Activated T-cell treated with anti-CD3 and anti-CD28 coated beads for 1 hour (primary cell): Measurements from ENCODE around the gene ITGA11.

Experiments
- DNase-seq: peaks from one replicate; pipeline ENCODE4 v3.0.0-alpha.2; 2020; ENCODE audit warnings: low read depth

The ITGA11 gene

DNA sequence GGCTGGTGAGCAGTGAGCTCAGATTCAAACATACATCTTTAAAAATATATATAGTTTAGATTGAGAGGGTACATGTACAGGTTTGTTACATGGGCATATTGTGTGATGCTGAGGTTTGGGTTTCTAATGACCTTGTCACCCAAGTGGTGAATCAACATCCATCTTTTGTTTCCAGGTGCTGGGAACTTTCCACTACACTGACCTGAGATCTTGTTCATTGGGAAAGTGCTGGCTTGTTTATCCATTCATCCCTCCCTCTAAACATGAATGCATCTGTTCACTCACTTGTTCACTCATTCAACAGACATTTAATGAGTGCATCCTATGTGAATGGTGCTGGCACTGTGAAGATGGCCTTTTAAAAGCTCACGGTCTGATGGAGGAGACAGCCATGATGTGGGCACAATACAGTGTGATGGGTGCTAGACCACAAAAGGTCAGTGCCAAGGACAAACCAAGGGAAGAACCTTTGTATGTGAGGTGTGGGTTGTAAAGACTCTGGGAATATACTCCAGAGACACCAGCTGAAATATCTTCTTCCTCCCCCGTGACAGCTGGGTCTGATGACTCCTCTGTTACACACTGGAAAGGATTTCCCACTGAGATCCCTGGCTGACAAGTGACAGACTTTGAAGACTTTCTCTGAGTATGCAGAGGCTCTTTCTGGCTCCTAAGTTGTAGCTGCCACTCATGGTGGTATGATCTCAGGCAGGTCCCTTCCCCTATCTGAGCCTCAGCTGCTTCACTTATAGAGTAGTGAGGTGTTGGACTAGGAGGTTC is 16.2 kb upstream of the ITGA11 start:
- no peak for DNase-seq

DNA sequence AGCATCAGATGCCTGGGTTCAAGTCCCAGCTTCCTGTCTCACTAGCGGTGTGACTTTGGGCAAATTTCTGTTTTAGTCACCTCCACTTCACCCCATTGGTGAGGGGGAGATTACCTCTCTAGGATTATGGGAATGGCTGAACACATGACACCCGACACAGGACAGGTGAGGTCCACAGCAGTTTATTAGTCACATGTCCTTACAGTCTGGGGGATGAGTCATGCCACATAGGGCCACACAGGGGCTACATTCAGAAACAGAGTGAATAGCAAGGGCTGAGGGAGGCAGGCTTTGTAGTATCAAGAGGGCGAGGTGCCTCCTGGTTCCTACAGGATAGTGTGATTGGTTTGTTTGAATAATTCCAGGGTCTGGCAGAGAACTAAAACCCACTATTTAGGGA is 15.2 kb upstream of the ITGA11 start:
- DNase-seq = no peak

DNA sequence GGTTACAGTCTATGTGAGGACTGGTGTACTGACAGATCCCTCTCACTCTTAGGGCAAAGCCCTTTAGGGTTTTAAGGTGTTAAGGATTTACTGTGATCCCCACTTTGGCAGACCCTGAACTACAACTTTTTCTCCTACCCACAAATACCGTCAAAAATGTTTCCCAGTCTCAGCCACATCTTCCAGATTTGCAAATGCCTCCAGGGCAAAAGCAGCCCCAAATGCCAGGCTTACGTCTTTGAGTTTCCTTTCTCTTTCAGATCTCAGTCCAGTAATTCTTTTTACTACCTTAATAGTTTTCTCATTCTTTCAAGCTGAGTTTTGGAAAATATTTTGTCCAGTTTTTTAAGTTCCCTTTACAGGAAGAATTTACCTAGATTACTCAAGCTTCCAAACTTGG is 13.4 kb upstream of the ITGA11 start:
- no peak for DNase-seq

DNA sequence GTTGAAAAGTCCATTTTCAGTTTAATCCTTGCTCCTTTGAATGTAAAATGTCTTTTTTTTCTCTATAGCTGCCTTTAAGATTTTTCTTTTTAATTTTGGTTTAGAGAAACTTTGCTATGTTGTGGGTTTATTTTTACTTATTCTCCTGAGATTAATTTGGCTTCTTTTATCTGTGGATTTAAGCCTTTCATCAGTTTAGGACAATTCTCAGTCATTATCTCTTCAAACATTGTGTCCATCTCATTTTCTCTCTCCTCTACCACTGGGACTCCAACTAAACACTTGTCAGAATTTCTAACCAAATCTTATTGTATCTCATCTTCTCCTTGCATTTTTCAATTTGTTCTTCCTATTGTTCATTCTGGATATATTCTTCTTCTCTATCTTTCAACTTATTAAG is 12.4 kb upstream of the ITGA11 start:
- DNase-seq = no peak

DNA sequence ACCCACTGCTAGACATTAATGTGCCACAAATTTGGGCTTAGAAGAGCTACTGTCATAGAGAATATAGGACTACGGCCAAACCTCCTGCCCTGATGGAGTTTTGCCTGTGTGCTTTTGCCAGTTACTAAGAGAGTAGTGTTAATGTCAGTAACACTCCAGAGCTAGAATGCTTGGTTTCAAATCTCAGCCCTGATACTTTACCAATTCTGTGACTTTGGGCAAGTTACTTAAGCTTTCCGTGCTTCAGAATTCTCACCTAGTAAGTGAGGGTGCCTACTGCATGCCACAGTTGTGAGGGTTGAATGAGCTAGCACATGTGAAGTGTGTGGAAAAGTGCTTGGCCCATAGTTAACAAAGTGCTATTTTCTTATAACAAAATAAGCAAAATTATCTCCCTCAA is 10.9 kb upstream of the ITGA11 start:
- no peak for DNase-seq

DNA sequence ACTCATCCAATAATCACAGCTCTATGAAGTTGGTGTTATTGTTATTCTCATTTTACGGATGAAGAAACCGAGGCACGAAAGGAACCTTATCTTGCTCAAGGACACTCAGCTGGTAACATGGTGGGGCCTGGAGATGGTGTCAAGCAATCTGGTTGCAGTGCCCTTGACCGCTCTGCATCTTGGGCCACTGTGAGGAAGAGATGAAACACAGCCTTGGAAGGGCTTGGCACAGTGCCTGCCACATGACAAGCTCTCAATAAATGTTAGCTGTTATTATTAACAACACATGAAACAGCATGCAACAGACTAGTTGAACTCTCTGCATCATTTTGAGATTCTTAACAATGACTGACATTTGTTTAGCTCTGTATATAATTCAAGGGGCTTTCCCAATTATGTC is 10.1 kb upstream of the ITGA11 start:
- no peak for DNase-seq

DNA sequence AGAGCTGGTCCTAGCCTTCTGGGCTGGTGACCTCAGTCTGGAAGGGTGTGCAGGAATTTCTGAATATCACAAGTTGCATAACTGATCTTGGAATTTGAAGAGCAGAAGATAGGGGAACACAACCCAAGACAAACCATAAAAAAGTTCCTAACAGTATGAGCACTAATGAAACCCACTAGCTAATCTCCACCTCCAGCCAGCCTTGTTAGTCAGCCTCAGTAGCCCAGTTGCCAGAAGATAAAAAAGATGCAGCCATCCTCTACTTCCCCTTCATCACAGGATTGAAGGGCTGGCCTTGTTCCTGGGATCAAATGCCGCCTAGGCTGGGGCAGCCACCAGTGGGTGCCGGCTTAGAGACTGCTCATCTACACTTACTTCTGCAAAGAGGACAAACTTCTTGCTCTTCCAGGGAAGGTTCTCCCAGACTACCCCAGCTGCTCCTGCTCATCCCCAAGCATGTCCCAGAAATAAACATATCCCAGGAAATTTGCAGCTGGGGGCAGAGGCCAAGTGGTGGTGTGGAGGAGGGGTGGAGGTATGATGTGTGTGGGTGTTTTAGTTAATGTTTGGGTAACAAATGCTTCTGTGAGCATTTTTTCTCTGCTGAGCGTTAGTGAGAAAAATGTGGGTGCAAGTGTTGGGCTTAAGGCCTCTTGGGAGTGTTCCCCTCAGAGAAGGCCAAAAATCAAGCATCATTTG is 9.2 kb upstream of the ITGA11 start:
- no peak for DNase-seq

DNA sequence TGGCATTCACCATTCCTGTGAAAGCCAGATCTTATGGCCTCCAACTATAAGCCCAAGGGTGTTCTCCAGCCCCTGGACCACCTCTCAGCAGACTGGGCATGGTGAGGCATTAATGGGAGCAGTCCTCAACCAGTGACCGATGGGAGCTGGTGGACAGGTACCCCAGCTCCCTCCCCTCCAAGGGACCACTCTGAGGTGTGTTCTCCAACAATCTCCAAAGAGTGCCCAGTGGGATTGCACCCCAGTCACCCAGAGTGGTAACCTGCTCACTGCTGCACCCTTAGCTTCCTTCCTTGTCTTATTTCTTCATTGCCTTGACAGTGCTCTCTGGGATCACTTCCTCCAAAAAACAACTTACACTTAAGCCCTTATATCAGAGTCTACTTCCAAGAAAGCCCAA is 8.2 kb upstream of the ITGA11 start:
- DNase-seq = no peak

DNA sequence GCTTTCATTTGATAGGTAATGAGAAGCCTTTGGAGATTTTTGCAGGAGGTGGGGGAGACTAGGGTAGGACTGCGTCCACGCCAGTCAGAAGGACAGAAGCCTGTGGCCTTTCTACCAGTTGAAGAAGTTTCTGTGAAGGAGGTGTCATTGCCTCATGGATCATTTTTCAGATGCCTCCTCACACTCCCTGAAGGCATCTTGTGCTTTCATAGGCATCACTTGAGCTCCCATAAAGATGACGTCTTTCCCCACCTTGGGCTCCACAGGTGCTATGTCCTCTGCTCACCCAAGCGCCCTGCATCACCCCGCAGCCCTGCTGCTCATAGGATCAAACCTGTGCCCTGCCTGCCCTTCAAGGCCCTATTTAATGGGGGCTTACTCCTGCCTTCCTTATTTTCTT is 7.5 kb upstream of the ITGA11 start:
- no peak for DNase-seq

DNA sequence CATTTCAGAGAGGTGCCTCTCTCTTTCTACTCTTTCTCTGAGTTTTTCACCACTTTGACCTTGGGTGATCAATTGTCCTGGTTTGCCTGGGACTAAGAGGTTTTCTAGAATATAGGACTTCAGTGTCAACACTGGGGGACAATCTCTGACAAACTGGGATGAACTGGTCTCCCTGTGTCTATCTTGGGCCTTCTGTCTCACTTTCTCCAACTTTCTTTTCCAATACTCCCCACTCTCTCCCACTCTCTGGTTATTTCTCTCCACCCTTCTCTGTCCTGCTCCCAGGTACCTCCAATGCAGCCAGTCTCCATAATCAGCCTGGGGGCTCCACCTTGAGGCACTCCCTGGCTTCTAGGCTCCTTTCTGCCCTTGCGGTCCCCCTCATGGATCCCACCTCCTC is 4.7 kb upstream of the ITGA11 start:
- DNase-seq = no peak

DNA sequence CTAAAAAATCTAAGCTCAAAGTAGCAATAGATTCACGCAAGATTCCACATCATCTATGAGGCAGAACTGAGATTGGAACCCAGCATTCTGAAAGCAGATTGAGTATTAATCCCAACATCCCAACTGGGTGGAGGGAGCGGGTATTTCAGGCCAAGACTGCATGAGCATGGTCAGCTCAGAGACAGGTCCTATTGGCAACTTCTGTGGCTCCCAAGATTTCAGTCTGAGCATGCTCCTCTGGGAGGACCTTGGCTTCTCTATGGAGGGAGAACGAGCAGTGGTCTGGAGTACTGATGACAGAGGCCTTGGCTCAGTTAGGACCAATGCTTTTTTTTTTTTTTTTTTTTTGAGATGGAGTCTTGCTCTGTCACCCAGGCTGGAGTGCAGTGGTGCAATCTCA is 4.0 kb upstream of the ITGA11 start:
- no peak for DNase-seq

DNA sequence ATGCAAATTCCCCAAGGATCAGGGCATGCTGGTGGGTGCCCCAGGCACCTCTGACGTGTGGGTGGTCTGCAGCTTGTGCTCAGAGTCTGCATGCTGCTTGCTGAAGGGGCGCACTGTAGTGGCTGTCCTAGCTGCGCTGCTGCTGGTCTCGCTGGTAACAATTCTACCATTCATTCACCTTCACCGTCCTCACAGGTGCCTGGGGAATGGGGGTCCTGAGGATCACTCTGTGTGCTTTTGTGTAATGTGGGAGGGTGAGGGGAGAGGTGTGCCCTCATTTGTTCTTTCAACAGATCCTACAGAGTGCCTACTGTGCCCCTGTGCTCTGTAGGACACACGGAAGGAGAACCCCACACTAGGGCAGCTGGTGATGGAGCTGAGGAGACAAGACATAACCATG is 2.1 kb upstream of the ITGA11 start:
- no peak for DNase-seq

DNA sequence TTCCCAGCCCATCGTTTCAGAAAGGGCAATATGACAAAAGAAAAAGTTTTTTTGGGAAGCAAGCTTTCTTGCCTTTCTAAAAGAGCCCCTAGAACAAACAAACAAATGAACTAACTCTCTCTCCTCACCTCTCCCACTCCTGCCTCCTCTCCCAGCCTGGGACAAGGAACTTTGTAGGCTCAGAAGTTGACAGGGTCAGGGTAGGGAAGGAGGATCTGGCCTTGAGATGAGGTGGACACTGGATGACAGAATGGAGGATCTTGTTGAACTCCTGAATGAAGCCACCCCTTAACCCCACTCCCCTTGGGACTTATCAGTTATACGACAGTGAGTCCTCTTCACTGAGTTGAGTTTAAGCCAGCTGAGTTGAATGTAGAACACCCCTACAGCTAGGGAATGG is 1.6 kb upstream of the ITGA11 start:
- DNase-seq = no peak

DNA sequence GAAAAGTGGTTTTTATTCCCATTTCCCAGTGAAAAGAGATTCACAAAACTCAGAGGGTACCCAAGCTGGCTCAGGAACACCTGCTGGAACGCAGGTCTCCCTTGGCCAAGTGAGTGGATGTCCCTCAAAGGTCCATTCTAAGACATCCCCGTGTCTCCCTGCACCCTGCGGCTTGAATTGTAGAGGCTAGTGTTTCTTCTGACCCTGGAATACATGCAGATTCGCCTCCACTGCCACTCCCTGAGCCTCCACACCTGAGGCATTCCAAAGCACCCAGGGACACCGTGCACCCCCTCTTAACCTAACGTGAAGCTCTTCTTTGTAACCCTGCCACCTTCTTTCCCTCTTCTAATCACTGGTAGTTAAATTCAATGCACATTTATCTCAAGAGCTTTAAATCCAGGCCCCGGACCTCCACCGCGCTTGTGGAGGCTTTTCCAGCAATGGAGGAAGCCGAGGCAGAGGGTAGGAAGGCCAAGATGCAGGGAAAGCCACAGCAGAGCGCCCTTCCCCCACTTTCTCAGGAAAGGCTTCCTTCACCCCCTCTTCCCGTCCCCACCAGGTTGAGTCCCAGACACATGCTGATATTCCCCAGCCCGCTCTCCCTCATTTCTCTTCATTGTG is 590 bp upstream of the ITGA11 start:
- no peak for DNase-seq

DNA sequence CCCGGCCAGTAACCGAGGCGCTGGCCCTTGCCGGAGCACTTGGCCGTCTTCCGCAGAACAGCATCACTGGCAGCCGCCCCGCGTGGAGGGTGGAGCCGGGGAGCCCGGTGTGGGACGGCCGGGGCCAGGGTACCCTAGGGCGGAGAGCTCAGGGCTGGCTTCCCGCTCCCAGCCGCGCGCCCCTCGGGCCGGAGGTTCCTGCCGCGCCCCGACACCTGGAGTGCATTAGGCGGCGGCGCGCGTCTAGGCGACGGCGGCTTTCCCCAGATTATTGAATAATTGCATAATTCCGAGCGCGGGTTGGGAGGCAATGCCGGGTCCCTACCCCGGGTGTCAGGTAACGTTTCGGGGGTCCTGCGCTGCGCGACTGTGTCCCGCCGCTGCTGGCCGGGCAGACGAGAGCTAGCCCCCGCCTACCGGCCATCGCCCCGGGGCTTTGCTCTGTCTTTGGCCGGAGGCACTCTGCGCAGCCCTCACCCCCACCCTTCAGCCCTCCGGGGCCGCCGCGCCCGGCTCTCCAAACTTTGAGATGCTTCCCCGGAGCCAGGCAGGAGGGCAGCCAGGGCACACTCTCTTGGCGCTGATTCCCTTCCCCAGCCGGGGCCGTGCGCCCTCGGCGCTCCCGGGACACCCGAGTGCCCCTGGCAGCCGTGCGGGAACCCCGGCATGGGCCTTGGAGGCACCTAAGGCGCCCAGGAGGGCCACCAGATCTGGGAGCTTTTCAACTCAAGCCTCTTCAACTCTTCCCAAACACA is 749 bp downstream of the ITGA11 start:
- no peak for DNase-seq

DNA sequence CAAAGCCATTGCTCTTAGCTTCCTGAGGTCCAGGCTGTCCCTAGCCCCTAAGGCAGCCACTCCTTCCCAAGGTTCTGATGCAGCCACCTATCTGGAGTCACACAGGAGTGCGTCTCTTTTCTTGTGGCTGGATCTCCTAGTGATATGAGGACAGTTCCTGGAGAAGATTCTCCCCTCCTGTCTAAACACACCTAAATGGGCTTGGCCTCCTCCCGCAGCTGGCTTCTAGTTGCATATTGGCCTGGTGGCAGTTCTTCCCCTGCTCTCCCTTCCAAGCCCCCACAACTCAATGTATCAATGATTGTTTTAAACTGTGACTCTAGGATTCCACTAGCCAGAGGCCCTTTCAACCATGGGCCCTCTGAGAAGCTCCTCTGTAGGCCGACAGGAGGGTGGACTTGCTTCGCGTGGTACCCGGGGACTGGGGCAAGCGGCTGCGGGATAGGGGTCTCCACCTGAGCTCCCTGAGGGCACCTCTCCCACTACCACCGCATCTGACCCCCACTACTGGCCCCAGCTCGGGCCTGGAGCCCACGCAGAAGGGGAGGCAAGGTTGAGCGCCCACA is 1.4 kb downstream of the ITGA11 start:
- no peak for DNase-seq

DNA sequence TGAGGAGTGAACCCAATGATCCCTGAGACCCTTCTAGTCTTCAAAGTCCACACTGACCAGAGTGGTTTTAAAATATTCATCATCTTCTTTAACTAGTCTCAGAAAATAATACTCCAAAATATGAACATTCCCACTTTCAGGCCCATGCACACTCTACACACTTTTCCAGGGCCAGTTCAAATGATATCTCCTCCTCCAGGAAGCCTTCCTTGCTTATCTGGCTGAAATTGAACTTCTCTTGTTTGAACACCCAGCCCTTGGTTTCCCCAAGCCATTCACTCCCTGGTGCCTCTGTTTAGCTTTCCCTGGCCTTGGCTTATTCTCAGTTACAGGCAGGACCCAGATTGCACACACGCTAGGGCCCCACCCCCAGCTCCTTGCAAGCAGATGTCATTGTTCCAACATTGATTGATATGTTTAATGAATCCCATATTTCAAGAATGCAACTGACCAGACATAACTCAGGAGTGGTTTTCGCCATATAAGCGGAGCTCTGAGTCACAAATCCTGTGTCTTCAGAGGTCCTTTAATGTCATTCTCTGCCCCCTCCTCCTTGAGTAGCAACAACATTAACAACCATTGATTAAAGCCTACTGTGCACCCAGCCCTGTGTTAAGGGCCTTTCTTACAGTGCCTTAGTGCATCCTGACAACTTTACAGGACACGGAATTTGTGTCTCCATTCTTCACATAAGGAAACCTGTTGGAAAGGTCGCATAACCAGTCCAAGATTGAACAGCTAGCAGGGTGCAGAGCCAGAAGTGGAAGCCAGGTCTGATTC is 2.1 kb downstream of the ITGA11 start:
- no peak for DNase-seq

DNA sequence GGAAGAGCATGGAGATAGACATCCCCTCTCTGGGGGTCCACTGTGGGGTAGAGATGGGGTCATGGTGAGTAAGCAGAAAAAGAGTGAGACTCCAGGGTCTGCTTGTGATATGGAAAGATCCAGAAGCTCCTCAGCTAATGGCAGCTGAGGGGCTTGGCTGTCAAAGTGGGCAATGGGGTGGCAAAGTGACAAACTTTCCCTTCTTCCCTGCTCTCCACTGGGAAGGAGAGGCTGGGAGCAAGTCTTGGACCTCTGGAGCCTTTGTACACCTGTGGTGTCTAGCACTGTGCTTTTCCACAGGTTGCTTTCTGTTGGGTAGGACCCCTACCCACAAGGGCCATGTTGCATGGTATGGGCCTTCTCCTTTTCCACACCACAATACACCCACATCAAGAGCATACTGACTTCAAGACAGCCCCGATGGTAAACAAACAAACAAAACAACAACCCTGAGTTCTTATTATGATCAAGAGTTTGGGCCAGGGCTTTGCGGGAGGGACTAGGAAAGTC is 3.5 kb downstream of the ITGA11 start:
- DNase-seq = no peak

DNA sequence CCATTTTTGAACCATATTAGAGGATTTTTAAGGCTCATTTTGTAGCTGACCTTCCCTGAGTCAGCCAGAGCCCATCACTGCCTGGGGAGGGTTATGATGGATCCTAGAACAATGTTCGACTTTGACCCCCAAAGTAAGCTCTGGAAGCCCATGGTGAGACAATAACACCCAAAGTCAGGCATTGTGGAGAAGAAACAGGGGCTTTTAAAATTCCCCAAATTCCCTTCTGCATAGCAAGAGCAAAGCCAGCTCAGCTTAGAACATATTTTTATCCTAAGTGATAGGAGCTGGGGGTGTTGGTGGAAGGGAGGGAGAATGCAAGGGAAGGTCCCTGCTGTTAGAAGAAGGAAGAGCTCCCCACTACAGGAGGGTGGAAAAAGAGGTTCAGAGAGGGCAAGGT is 4.0 kb downstream of the ITGA11 start:
- DNase-seq = no peak

DNA sequence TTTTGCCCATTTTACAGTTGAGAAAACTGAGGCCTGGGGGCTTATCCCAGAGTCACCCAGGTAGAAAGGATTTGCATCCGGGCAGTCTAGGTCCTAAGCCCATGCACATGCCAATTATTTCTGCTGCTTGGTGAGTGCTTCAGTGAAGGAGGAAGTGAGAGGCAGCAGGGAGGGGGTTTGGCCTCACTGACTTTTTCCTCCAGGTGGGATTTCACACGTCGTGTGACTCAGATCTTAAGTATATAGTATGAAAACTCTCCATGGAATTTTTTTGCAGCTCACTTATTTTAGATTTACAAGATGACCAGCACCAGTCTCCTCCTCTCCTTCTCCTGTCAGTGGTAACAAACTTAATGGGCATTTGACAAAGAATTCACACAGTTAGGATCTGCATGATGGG is 4.6 kb downstream of the ITGA11 start:
- DNase-seq = no peak

DNA sequence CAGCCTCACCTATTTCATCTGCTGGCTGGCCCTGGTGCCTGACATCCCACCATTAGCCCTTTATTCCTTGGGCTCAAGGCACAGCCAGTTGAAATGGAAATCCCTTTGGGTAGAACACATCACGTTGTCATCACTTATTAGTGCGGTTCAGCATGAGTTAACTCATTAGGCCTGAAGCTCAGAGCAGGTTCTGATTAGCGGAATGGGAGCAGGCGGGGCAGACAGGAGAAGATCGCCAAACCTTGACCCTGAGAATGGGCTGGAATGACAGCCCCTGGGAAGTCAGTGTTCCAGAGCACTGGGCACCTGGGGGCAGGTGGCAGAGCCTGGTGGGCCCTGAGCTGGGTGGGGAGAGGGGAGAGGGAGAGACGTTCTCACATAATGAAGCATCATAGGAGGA is 5.8 kb downstream of the ITGA11 start:
- no peak for DNase-seq
